Endothelial cell of umbilical vein (primary cell): ENCODE data around the gene CCSER2. TPM values are rescaled to one million over a fixed set of nuclear protein-coding genes. Genes with fewer than 3 reads are reported as not detected.

Source experiments
- BruUV-seq: library from RNA; stranded (reverse); fragments of 400-500 nt; replicated peaks from 2 replicates; lab custom pipeline; 2021; lab: Mats Ljungman, UMichigan
- CTCF ChIA-PET: fragments of 300-600, 350-600 bp; sonication (Branson Sonifier 250); formaldehyde crosslinking; loops from one replicate; lab custom pipeline; 2021; ENCODE audit warnings: antibody characterized with exemption, inconsistent platforms; lab: Charles Lee
- POLR2A ChIA-PET: fragments of 300-600, 350-600 bp; sonication (Branson Sonifier 250); formaldehyde crosslinking; loops from one replicate; lab custom pipeline; 2021; ENCODE audit warnings: antibody characterized with exemption, inconsistent platforms; lab: Charles Lee
- DNase-seq: peaks from one replicate; pipeline ENCODE4 v3.0.0-alpha.2; 2011; ENCODE audit warnings: low read depth, low spot score
- FAIRE-seq: peaks from 2 replicates; lab custom pipeline; 2011; peaks lifted over from hg19 to GRCh38; lab: Jason Lieb, UNC
- H2AFZ ChIP-seq: 2 replicates; pipeline ENCODE4 v1.6.0; 2012; ENCODE audit warnings: low read depth, low read length, control low read depth, inconsistent platforms
- H3K27ac ChIP-seq: 2 replicates; pipeline ENCODE4 v1.5.1; 2011; ENCODE audit warnings: low read depth, mild to moderate bottlenecking, control low read depth, low read length, moderate library complexity; ENCODE audit not compliant: insufficient read depth
- H3K27me3 ChIP-seq, 2 experiments: 2 replicates each; pipeline versions ENCODE4 v1.6.0 to v1.6.1; 2011; ENCODE audit warnings: low read length in 2 of 2, mixed read lengths in 1 of 2; ENCODE audit not compliant: control insufficient read depth in 2 of 2, insufficient read depth in 2 of 2
- H3K36me3 ChIP-seq, 2 experiments: 2 replicates in 1 of 2; 3 replicates in 1 of 2; pipeline ENCODE4 v1.5.1; 2011; ENCODE audit warnings: low read length in 2 of 2, mild to moderate bottlenecking in 1 of 2, moderate library complexity in 1 of 2; ENCODE audit not compliant: control insufficient read depth in 2 of 2, insufficient read depth in 2 of 2; ENCODE audit errors: extremely low read depth in 1 of 2
- H3K4me1 ChIP-seq: 3 replicates; pipeline ENCODE4 v1.5.1; 2011; ENCODE audit warnings: mild to moderate bottlenecking, low read length; ENCODE audit not compliant: control insufficient read depth, insufficient read depth; ENCODE audit errors: extremely low read depth
- H3K4me2 ChIP-seq: 2 replicates; pipeline ENCODE4 v1.6.1; 2011; ENCODE audit warnings: low read length, control low read depth, mixed read lengths; ENCODE audit not compliant: insufficient read depth
- H3K4me3 ChIP-seq, 3 experiments: fragments of 200-600 bp in 1 of 3; sonication (generic), shearing (Covaris generic) in 1 of 3; replicated peaks in 1 of 3; 2 replicates each; pipeline ENCODE4 v1.5.1; 2011 to 2016; ENCODE audit warnings: control low read depth in 3 of 3, low read length in 3 of 3, mild to moderate bottlenecking in 2 of 3, inconsistent platforms in 1 of 3, low read depth in 1 of 3, moderate library complexity in 1 of 3; ENCODE audit not compliant: insufficient read depth in 1 of 3
- H3K79me2 ChIP-seq: 2 replicates; pipeline ENCODE4 v1.6.0; 2012; ENCODE audit warnings: low read length, inconsistent platforms; ENCODE audit not compliant: control insufficient read depth, insufficient read depth
- H3K9ac ChIP-seq: replicated peaks from 2 replicates; pipeline ENCODE3; 2011; ENCODE audit warnings: low read length, control low read depth; ENCODE audit not compliant: insufficient read depth; ENCODE audit errors: extremely low read depth
- H3K9me1 ChIP-seq: replicated peaks from 3 replicates; pipeline ENCODE4 v1.6.0; 2011; ENCODE audit warnings: mild to moderate bottlenecking, low read length; ENCODE audit not compliant: control insufficient read depth, insufficient read depth; ENCODE audit errors: extremely low read depth
- H3K9me3 ChIP-seq: replicated peaks from 2 replicates; pipeline ENCODE4 v1.5.1; 2012; ENCODE audit warnings: low read length, inconsistent platforms; ENCODE audit not compliant: control insufficient read depth, insufficient read depth
- H4K20me1 ChIP-seq: replicated peaks from 2 replicates; pipeline ENCODE3; 2011; ENCODE audit warnings: mild to moderate bottlenecking, low read length; ENCODE audit not compliant: control insufficient read depth, insufficient read depth; ENCODE audit errors: extremely low read depth
- CTCF ChIP-seq, 2 donors: IDR thresholded peaks; 1 replicate in 1 of 2; 2 replicates in 1 of 2; pipeline ENCODE4 v1.5.1; 2011; ENCODE audit warnings: low read length in 2 of 2, mild to moderate bottlenecking in 2 of 2, moderate library complexity in 2 of 2, control low read depth in 1 of 2, inconsistent platforms in 1 of 2, low read depth in 1 of 2; ENCODE audit not compliant: insufficient read depth in 1 of 2; ENCODE audit errors: extremely low read depth in 1 of 2
- EZH2 ChIP-seq: IDR thresholded peaks from 2 replicates; pipeline ENCODE4 v1.6.1; 2012; ENCODE audit warnings: borderline replicate concordance, low read depth, mild to moderate bottlenecking, moderate library complexity, low read length, inconsistent platforms; ENCODE audit not compliant: severe bottlenecking
- FOS ChIP-seq: IDR thresholded peaks from 2 replicates; pipeline ENCODE4 v1.6.1; 2011; ENCODE audit warnings: mild to moderate bottlenecking, low read length, moderate library complexity, borderline replicate concordance; ENCODE audit not compliant: insufficient read depth
- GATA2 ChIP-seq: IDR thresholded peaks from 2 replicates; pipeline ENCODE4 v1.7.0; 2011; ENCODE audit warnings: low read depth, mild to moderate bottlenecking, moderate library complexity, mixed read lengths, low read length; ENCODE audit not compliant: insufficient read length, insufficient read depth
- JUN ChIP-seq: IDR thresholded peaks from 2 replicates; pipeline ENCODE4 v1.6.1; 2011; ENCODE audit warnings: borderline replicate concordance, low read depth; ENCODE audit not compliant: insufficient read length, insufficient read depth
- MAX ChIP-seq: IDR thresholded peaks from 2 replicates; pipeline ENCODE4 v1.6.1; 2011; ENCODE audit not compliant: insufficient read depth, insufficient read length
- MYC ChIP-seq: IDR thresholded peaks from one replicate; pipeline ENCODE4 v1.6.1; 2011; ENCODE audit warnings: mild to moderate bottlenecking, low read depth, low read length
- POLR2A ChIP-seq: IDR thresholded peaks from 2 replicates; pipeline ENCODE4 v1.6.1; 2012; ENCODE audit warnings: low read depth, mild to moderate bottlenecking, control low read depth, low read length
- POLR2AphosphoS5 ChIP-seq: IDR thresholded peaks from 2 replicates; pipeline ENCODE4 v1.6.1; 2012; ENCODE audit warnings: low read depth, mild to moderate bottlenecking, control low read depth, low read length, moderate library complexity; ENCODE audit not compliant: insufficient read depth
- dilution Hi-C: fragments of 300-500 bp; cut with MboI; formaldehyde crosslinking; loops from one replicate; pipeline ENCODE4 v1.15.0; 2019; ENCODE audit warnings: low sequenced_read_pairs; ENCODE audit not compliant: extremely low pct_ligation_motif_present
- intact Hi-C: fragments of 100-400 bp; cut with micrococcal nuclease; formaldehyde crosslinking; loops from one replicate; pipeline ENCODE4 v1.10.0; 2022
- polyA plus RNA-seq, 4 experiments: library from polyadenylated mRNA; depleted of rRNA in 3 of 4; stranded (reverse) in 3 of 4; unstranded in 1 of 4; fragments of >200 nt; gene quantifications; 2 replicates each; pipeline versions ENCODE4 v1.2.1 to v1.2.3, GENCODE V29; 2011 to 2012; ENCODE audit warnings: missing spikeins in 1 of 4
- total RNA-seq: library from RNA; stranded (reverse); gene quantifications from 2 replicates; pipeline ENCODE4 v1.2.3, GENCODE V29; 2021

The CCSER2 gene
- total and polyA plus RNA-seq, 2 donors (not counting 3 experiments of a cell fraction or from before 2014, with no cell fraction given) = 14.5 to 49.3 TPM

- no peak overlapping the region for H3K27ac ChIP-seq
- POLR2A ChIA-PET = no interaction called here
- no peak for TF ChIP-seq GATA2
- TF ChIP-seq FOS = no peak
- TF ChIP-seq JUN = no peak
- no peak for TF ChIP-seq POLR2A
- TF ChIP-seq CTCF (IDR thresholded peaks at IDR 0.05; ENCODE audit: extremely low read depth in 1 of 2, insufficient read depth in 1 of 2, low read depth in 1 of 2, low read length in 2 of 2) = no peak
- TF ChIP-seq POLR2AphosphoS5 = no peak
- TF ChIP-seq MAX = no peak
- no peak for TF ChIP-seq MYC
- TF ChIP-seq EZH2 = no peak
These were observed 21.5 kb upstream of the CCSER2 start for GRCh38 chr10:84306751-84307384.

More at GRCh38 chr10:84306751-84307384, 21.5 kb upstream of the CCSER2 start:
- no peak for DNase-seq
- no peak overlapping the region for H3K4me2 ChIP-seq
- no TSS peak for BruUV-seq
- no peak overlapping the region for H3K4me3 ChIP-seq
- CTCF ChIA-PET = interaction anchor here (1.8 to 2.5 kb wide), 2 partner anchors 45 to 230 kb away, joined by 5 to 11 read pairs; no protein-coding TSS in a partner anchor
- H3K9me3 ChIP-seq = no peaks in the 10 kb centered on the region
- H3K4me1 ChIP-seq = peaks cover 28% of the 10 kb centered on the region
- H4K20me1 ChIP-seq = no peaks in the 10 kb centered on the region
- dilution Hi-C loops = no loop called here
- intact Hi-C loops = no loop called here
- no peaks in the 10 kb centered on the region for H3K27me3 ChIP-seq
- FAIRE-seq = no peak
- H3K9ac ChIP-seq = no peak overlapping the region
- H3K36me3 ChIP-seq = no peaks in the 10 kb centered on the region
- no peaks in the 10 kb centered on the region for H3K9me1 ChIP-seq
- H2AFZ ChIP-seq = no peak overlapping the region
- no peaks in the 10 kb centered on the region for H3K79me2 ChIP-seq
